H1 (cell line): ENCODE results near the gene RASAL2. TPM values are rescaled to one million over a fixed set of nuclear protein-coding genes. Genes with fewer than 3 reads are reported as not detected.

Experiments used
- CTCF ChIA-PET: fragments of 300-600 bp; sonication (Branson Sonifier 250); formaldehyde crosslinking; loops from one replicate; lab custom pipeline; 2021; ENCODE audit not compliant: partially characterized antibody; lab: Charles Lee
- POLR2A ChIA-PET: fragments of 300-600 bp; sonication (Branson Sonifier 250); formaldehyde crosslinking; loops from one replicate; lab custom pipeline; 2021; ENCODE audit warnings: inconsistent platforms; ENCODE audit not compliant: partially characterized antibody; lab: Charles Lee
- DNase-seq, 2 experiments: peaks; one replicate each; pipeline versions ENCODE4 v3.0.0 to v3.0.0-alpha.2; 2010 to 2022; ENCODE audit warnings: low spot score in 2 of 2, low read depth in 1 of 2, mixed read lengths in 1 of 2
- FAIRE-seq: peaks from 2 replicates; lab custom pipeline; 2011; peaks lifted over from hg19 to GRCh38; lab: Jason Lieb, UNC
- H2AFZ ChIP-seq: 2 replicates; pipeline ENCODE4 v1.8.1; 2012; ENCODE audit warnings: low read length, inconsistent platforms
- H2AK5ac ChIP-seq: 2 replicates; pipeline ENCODE4 v1.6.1; 2013; ENCODE audit warnings: low read depth, low read length
- H2BK120ac ChIP-seq: replicated peaks from 2 replicates; pipeline ENCODE3; 2013; ENCODE audit warnings: low read depth, low read length, inconsistent platforms
- H2BK12ac ChIP-seq: 2 replicates; pipeline ENCODE4 v1.6.1; 2013; ENCODE audit warnings: low read depth, low read length
- H2BK15ac ChIP-seq: 2 replicates; pipeline ENCODE4 v1.6.1; 2013; ENCODE audit warnings: low read length
- H2BK20ac ChIP-seq: 2 replicates; pipeline ENCODE4 v1.6.1; 2013; ENCODE audit warnings: low read length
- H2BK5ac ChIP-seq: 2 replicates; pipeline ENCODE4 v1.6.1; 2013; ENCODE audit warnings: low read depth, low read length
- H3K14ac ChIP-seq: 2 replicates; pipeline ENCODE4 v1.6.1; 2013; ENCODE audit warnings: inconsistent platforms; ENCODE audit not compliant: insufficient read length
- H3K18ac ChIP-seq: 2 replicates; pipeline ENCODE4 v1.6.1; 2013; ENCODE audit warnings: low read length; ENCODE audit errors: extremely low read depth
- H3K23ac ChIP-seq: 2 replicates; pipeline ENCODE4 v1.6.1; 2013; ENCODE audit warnings: inconsistent platforms; ENCODE audit not compliant: insufficient read length
- H3K23me2 ChIP-seq: 2 replicates; pipeline ENCODE4 v1.6.1; 2013; ENCODE audit warnings: low read depth, low read length
- H3K27ac ChIP-seq: 2 replicates; pipeline ENCODE4 v1.6.1; 2011; ENCODE audit warnings: low read depth, low read length, inconsistent platforms
- H3K27me3 ChIP-seq, 4 experiments: replicated peaks in 1 of 4; 1 replicate in 1 of 4; 2 replicates in 3 of 4; pipeline versions ENCODE4 v1.6.1 to v1.8.1; 2011 to 2013; ENCODE audit warnings: low read length in 3 of 4, mild to moderate bottlenecking in 3 of 4, inconsistent platforms in 2 of 4, mixed read lengths in 2 of 4, moderate library complexity in 1 of 4; ENCODE audit not compliant: control insufficient read depth in 3 of 4, insufficient read depth in 3 of 4; ENCODE audit errors: extremely low read depth in 1 of 4
- H3K36me3 ChIP-seq, 4 experiments: 2 replicates each; pipeline versions ENCODE4 v1.6.1 to v1.8.1; 2011 to 2013; ENCODE audit warnings: mild to moderate bottlenecking in 4 of 4, low read length in 3 of 4, moderate library complexity in 2 of 4, control low read depth in 1 of 4, inconsistent platforms in 1 of 4; ENCODE audit not compliant: insufficient read depth in 4 of 4, control insufficient read depth in 2 of 4
- H3K4ac ChIP-seq: replicated peaks from 2 replicates; pipeline ENCODE3; 2013; ENCODE audit warnings: low read length, low read depth, mixed read lengths, inconsistent platforms; ENCODE audit not compliant: insufficient read length
- H3K4me1 ChIP-seq, 4 experiments: replicated peaks in 1 of 4; 1 replicate in 1 of 4; 2 replicates in 3 of 4; pipeline versions ENCODE4 v1.6.1 to v1.8.1; 2011 to 2013; ENCODE audit warnings: low read length in 3 of 4, inconsistent platforms in 2 of 4, mixed read lengths in 1 of 4; ENCODE audit not compliant: insufficient read depth in 4 of 4, control insufficient read depth in 3 of 4
- H3K4me2 ChIP-seq, 2 experiments: 2 replicates each; pipeline versions ENCODE4 v1.6.1 to v1.8.1; 2011 to 2013; ENCODE audit warnings: low read depth in 2 of 2, low read length in 2 of 2, control low read depth in 1 of 2, inconsistent platforms in 1 of 2, mild to moderate bottlenecking in 1 of 2; ENCODE audit not compliant: insufficient read depth in 1 of 2
- H3K4me3 ChIP-seq, 4 experiments: fragments of 200-600, 300-600 bp in 1 of 4; sonication (generic), shearing (Covaris generic), sonication (Bioruptor Twin) in 1 of 4; 2 replicates each; pipeline versions ENCODE4 v1.5.1 to v1.8.1; 2011 to 2016; ENCODE audit warnings: low read length in 4 of 4, low read depth in 3 of 4, control low read depth in 2 of 4, inconsistent platforms in 2 of 4, mild to moderate bottlenecking in 2 of 4, mixed read lengths in 1 of 4, moderate library complexity in 1 of 4; ENCODE audit not compliant: insufficient read depth in 2 of 4; ENCODE audit errors: extremely low read depth in 1 of 4
- H3K56ac ChIP-seq: replicated peaks from 2 replicates; pipeline ENCODE3; 2013; ENCODE audit warnings: low read depth, mild to moderate bottlenecking, mixed read lengths, low read length, inconsistent platforms; ENCODE audit not compliant: insufficient read length
- H3K79me1 ChIP-seq: 2 replicates; pipeline ENCODE4 v1.6.1; 2013; ENCODE audit warnings: low read depth, low read length, control low read depth
- H3K79me2 ChIP-seq, 2 experiments: 2 replicates each; pipeline versions ENCODE4 v1.6.1 to v1.8.1; 2012 to 2013; ENCODE audit warnings: low read length in 2 of 2, mild to moderate bottlenecking in 2 of 2, inconsistent platforms in 1 of 2; ENCODE audit not compliant: insufficient read depth in 2 of 2, control insufficient read depth in 1 of 2
- H3K9ac ChIP-seq, 4 experiments: replicated peaks in 1 of 4; 1 replicate in 1 of 4; 2 replicates in 3 of 4; pipeline versions ENCODE4 v1.6.1 to v1.8.1; 2011 to 2013; ENCODE audit warnings: low read depth in 3 of 4, low read length in 3 of 4, control low read depth in 2 of 4, mild to moderate bottlenecking in 2 of 4, moderate library complexity in 2 of 4, inconsistent platforms in 1 of 4; ENCODE audit errors: extremely low read depth in 1 of 4
- H3K9me3 ChIP-seq, 2 experiments: 2 replicates each; pipeline versions ENCODE4 v1.6.1 to v1.8.1; 2012 to 2013; ENCODE audit warnings: mild to moderate bottlenecking in 2 of 2, moderate library complexity in 2 of 2, control low read depth in 1 of 2, inconsistent platforms in 1 of 2, low read depth in 1 of 2, low read length in 1 of 2, mixed read lengths in 1 of 2; ENCODE audit not compliant: insufficient read depth in 2 of 2
- H4K20me1 ChIP-seq, 2 experiments: replicated peaks in 1 of 2; 2 replicates each; pipeline versions ENCODE3 to v1.8.1; 2011 to 2013; ENCODE audit warnings: inconsistent platforms in 2 of 2, low read length in 2 of 2, mild to moderate bottlenecking in 1 of 2; ENCODE audit not compliant: insufficient read depth in 2 of 2, control insufficient read depth in 1 of 2
- H4K5ac ChIP-seq: 2 replicates; pipeline ENCODE4 v1.6.1; 2013; ENCODE audit warnings: low read length, low read depth, mixed read lengths, inconsistent platforms; ENCODE audit not compliant: insufficient read length
- H4K8ac ChIP-seq: 2 replicates; pipeline ENCODE4 v1.8.0; 2013; ENCODE audit warnings: mild to moderate bottlenecking, moderate library complexity, low read length, inconsistent platforms; ENCODE audit not compliant: insufficient read depth; ENCODE audit errors: extremely low read depth
- H4K91ac ChIP-seq: replicated peaks from 2 replicates; pipeline ENCODE3; 2013; ENCODE audit warnings: low read length, mixed read lengths, inconsistent platforms; ENCODE audit not compliant: insufficient read length
- ASH2L ChIP-seq: fragments of 200-600, 300-600 bp; sonication (generic); IDR thresholded peaks from one replicate; pipeline ENCODE4 v1.7.1; 2017; ENCODE audit warnings: low read length
- CHD1 ChIP-seq: IDR thresholded peaks from 2 replicates; pipeline ENCODE4 v1.6.1; 2012; ENCODE audit warnings: low read depth, low read length, improper control_type of control experiment
- GABPA ChIP-seq: IDR thresholded peaks from 2 replicates; pipeline ENCODE4 v1.6.1; 2011; ENCODE audit warnings: mild to moderate bottlenecking, low read length, moderate library complexity, borderline replicate concordance; ENCODE audit not compliant: insufficient read depth
- JUND ChIP-seq: IDR thresholded peaks from 2 replicates; pipeline ENCODE4 v1.6.1; 2011; ENCODE audit warnings: mild to moderate bottlenecking, improper control_type of control experiment, low read length
- SIN3A ChIP-seq, 2 experiments: IDR thresholded peaks in 1 of 2; conservative IDR thresholded peaks in 1 of 2; 2 replicates each; pipeline ENCODE4 v1.6.1; 2011 to 2012; ENCODE audit warnings: low read length in 2 of 2, improper control_type of control experiment in 1 of 2, low read depth in 1 of 2, mild to moderate bottlenecking in 1 of 2
- SUZ12 ChIP-seq: fragments of 200-600 bp; sonication (generic); IDR thresholded peaks from 2 replicates; pipeline ENCODE4 v1.6.1; 2012; ENCODE audit warnings: mild to moderate bottlenecking, inconsistent platforms, low read length, moderate library complexity, mixed read lengths
- polyA plus RNA-seq, 7 experiments: library from polyadenylated mRNA; depleted of rRNA in 3 of 7; stranded (reverse) in 5 of 7; unstranded in 2 of 7; fragments of >200 nt in 5 of 7; fragments of 200-250 nt in 2 of 7; gene quantifications; 1 replicate in 5 of 7; 2 replicates in 1 of 7; 4 replicates in 1 of 7; pipeline versions ENCODE4 v1.2.1 to v1.2.3, GENCODE V29; 2011 to 2013; ENCODE audit warnings: missing spikeins in 2 of 7, mixed read lengths in 2 of 7
- total RNA-seq: library from RNA; stranded (reverse); fragmentation: NEBNext Ultra II Directional; extraction: Animal tissue kit (Norgen Biotek cat#: 25700); gene quantifications from 2 replicates; pipeline ENCODE4 v1.2.1, GENCODE V29; 2021
- TF ChIP-seq, protein P1 (sequence below): IDR thresholded peaks from 2 replicates; pipeline ENCODE4 v1.6.1; 2011; ENCODE audit warnings: low read length, improper control_type of control experiment

The RASAL2 gene
- total and polyA plus RNA-seq, 2 of the 8 experiments (the other 6 are each of a cell fraction or from before 2014, with no cell fraction given) = 15.9 to 32.5 TPM

DNA sequence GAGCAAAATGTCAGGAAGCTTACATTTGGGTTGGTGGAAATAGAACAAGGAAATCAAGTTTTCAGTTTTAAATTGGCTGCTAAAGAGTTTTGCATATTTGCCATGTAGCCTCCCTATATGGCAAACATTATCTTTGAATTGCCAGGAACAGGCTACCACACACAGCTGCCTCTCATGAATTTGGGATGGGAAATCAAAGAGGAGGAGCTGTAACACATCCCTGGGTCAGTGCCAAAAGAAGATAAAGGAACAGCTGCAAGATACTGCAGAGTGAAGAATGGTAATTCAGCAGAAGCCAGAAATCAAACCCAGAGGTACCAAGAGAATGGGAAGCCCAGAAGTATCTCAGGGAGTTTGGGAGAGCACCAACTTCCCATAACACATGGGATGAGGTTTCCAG is 18.6 kb upstream of the RASAL2 start:
- Histone ChIP-seq H3K9ac (peak overlapping the region in 1 of 4 experiments; percentile 34; a peak in 1 of 7 replicates), H3K79me2 (no peaks in the 10 kb centered on the region), H2BK120ac (no peak overlapping the region), H3K27me3 (no peaks in the 10 kb centered on the region), H3K23me2 (no peaks in the 10 kb centered on the region), H3K4me2 (no peak overlapping the region), H2BK20ac (no peak overlapping the region), H3K27ac (no peak overlapping the region), H3K9me3 (no peaks in the 10 kb centered on the region), H2AK5ac (no peak overlapping the region), H4K20me1 (no peaks in the 10 kb centered on the region), H2BK5ac (no peak overlapping the region), H4K91ac (no peak overlapping the region), H4K8ac (no peak overlapping the region), H3K36me3 (no peaks in the 10 kb centered on the region), H3K18ac (no peak overlapping the region), H3K4me3 (no peak overlapping the region), H3K56ac (no peak overlapping the region), H2BK15ac (no peak overlapping the region), H4K5ac (no peak overlapping the region), H3K23ac (no peak overlapping the region), H3K4me1 (no peaks in the 10 kb centered on the region), H2AFZ (no peak overlapping the region), H3K79me1 (no peaks in the 10 kb centered on the region), H3K4ac (no peak overlapping the region), H2BK12ac (no peak overlapping the region), H3K14ac (no peak overlapping the region)
- DNase-seq (no peak), FAIRE-seq (no peak)
- POLR2A ChIA-PET = interaction anchor here (0.8 kb wide), 1 partner anchor 18 kb away, joined by 3 read pairs; the partner anchor contains the start of gene RASAL2
- TF ChIP-seq SIN3A (conservative IDR thresholded peaks at IDR 0.05 in 1 of 2, IDR thresholded peaks at IDR 0.05 in 1 of 2; ENCODE audit: low read depth in 1 of 2, low read length in 2 of 2) = no peak
- TF ChIP-seq, protein P1, sequence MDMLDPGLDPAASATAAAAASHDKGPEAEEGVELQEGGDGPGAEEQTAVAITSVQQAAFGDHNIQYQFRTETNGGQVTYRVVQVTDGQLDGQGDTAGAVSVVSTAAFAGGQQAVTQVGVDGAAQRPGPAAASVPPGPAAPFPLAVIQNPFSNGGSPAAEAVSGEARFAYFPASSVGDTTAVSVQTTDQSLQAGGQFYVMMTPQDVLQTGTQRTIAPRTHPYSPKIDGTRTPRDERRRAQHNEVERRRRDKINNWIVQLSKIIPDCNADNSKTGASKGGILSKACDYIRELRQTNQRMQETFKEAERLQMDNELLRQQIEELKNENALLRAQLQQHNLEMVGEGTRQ = no peak
- TF ChIP-seq SUZ12 = no peak
- no peak for TF ChIP-seq JUND
- no peak for TF ChIP-seq ASH2L
- TF ChIP-seq CHD1 = no peak
- TF ChIP-seq GABPA = no peak
- CTCF ChIA-PET = interaction anchor here (1.5 to 1.7 kb wide), 2 partner anchors 9 to 13 kb away, joined by 4 read pairs; no protein-coding TSS in a partner anchor
